Astrocyte of the cerebellum (primary cell): Measurements from ENCODE around the gene TRIM25.

Experiments used
- DNase-seq: peaks from one replicate; pipeline ENCODE4 v3.0.0-alpha.2; 2011; ENCODE audit warnings: low read depth
- H3K4me3 ChIP-seq: 2 replicates; pipeline ENCODE4 v1.5.1; 2011; ENCODE audit warnings: mild to moderate bottlenecking, low read depth, low read length, moderate library complexity
- in situ Hi-C: cut with HindIII; loops from 2 replicates; pipeline ENCODE4 v1.10.0; 2017; ENCODE audit warnings: low sequenced_read_pairs
- TF ChIP-seq, protein P1 (sequence below): IDR thresholded peaks from 2 replicates; pipeline ENCODE4 v1.5.1; 2012; ENCODE audit warnings: low read length, low read depth, moderate library complexity, mild to moderate bottlenecking; ENCODE audit errors: missing control alignments

TRIM25 gene

DNA sequence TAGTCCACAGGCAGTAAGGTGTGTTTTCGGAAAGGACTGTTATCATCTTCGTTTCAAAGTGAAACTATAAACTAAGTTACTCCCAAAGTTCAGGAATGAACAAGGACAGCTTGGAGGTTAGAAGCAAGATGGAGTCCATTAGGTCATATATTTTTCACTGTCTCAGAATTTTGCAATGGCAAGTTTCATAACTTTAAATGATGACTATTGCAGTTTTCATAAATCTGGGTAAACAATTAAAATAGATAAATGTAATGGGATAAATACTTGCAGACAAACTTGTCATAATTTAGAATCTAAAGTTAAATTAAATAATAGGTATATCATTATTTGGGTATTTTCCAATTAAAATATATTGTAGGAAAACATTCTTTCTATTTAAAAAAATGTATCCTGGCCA, 14.7 kb upstream of the TRIM25 start:
- in situ Hi-C loops = no loop called here
- no peak overlapping the region for H3K4me3 ChIP-seq
- TF ChIP-seq, protein P1, sequence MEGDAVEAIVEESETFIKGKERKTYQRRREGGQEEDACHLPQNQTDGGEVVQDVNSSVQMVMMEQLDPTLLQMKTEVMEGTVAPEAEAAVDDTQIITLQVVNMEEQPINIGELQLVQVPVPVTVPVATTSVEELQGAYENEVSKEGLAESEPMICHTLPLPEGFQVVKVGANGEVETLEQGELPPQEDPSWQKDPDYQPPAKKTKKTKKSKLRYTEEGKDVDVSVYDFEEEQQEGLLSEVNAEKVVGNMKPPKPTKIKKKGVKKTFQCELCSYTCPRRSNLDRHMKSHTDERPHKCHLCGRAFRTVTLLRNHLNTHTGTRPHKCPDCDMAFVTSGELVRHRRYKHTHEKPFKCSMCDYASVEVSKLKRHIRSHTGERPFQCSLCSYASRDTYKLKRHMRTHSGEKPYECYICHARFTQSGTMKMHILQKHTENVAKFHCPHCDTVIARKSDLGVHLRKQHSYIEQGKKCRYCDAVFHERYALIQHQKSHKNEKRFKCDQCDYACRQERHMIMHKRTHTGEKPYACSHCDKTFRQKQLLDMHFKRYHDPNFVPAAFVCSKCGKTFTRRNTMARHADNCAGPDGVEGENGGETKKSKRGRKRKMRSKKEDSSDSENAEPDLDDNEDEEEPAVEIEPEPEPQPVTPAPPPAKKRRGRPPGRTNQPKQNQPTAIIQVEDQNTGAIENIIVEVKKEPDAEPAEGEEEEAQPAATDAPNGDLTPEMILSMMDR = no peak
- DNase-seq = no peak

DNA sequence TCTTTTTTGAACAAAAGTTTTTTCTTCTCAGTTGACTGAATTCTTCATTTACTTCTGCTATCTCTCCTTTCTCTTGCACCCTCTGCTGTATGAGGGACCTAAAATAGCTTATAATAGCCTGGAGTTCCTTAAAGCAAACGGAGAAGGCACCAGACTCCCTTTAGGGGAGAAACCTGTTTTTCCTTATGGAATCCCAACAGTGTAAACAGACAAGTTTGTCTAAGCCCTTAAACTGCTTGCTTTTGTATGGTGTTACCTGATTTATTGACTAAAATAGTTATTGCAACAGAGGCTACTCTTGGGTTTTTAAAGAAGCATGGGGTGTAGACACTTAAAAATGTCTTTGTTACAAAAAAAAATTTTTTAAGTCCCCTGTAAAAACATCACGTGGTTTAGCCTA, 12.9 kb upstream of the TRIM25 start:
- no peak for DNase-seq
- in situ Hi-C loops = no loop called here
- no peak overlapping the region for H3K4me3 ChIP-seq
- TF ChIP-seq, protein P1 = no peak

DNA sequence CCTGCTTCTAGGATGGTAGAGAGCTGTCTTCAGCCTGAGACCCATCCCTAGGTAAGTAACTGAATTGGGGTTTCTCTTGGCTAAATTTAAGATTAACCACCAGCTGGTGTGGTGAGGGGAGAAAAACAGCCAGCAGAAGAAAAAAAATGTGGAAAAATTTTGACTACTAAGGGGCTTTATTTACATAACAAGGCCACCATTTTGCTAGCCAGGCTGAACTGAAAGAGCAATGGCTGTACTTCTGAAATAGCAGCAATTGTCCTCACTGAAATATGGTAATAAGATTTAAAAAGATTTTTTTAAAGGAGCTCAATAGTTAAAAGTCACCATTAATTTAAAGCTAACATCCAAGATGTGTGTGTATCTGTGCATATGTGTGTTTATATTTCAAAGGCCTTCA, 12.4 kb upstream of the TRIM25 start:
- H3K4me3 ChIP-seq = no peak overlapping the region
- in situ Hi-C loops = no loop called here
- TF ChIP-seq, protein P1 = no peak
- DNase-seq = no peak

DNA sequence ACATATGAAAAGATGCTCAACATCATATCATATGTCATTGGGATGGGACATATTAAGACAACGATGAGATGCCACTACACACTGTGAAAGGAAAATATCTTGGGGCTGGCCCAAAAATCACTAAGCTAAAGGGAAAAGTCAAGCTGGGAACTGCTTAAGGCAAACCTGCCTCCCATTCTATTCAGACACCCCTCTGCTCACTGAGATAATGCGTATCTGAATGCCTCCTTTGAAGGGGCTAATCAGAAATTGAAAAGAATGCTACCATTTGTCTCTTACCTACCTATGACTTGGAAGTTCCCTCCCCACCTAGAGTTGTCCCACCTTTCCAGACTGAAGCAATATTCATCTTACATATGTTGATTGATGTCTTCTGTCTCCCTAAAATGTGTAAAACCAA, 11.2 kb upstream of the TRIM25 start:
- TF ChIP-seq, protein P1 = no peak
- H3K4me3 ChIP-seq = no peak overlapping the region
- in situ Hi-C loops = no loop called here
- DNase-seq = no peak

DNA sequence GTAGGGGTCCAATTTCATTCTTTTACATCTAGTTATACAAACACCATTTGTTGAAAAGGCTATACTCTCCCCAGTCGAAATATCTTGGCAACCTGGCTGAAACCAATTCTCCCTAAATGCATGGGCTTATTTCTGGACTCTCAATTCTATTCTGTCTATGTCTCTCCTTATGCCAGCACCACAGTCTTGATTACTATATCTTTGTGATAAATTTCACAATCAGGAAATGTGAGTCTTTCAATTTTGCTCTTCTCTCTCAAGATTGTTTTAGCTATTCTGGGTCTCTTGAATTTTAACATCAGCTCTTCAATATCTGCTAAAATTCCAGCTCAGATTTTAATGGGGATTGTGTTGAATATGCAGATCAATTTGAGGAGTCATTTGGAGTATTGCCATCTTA, 5.9 kb upstream of the TRIM25 start:
- no peak overlapping the region for H3K4me3 ChIP-seq
- in situ Hi-C loops = no loop called here
- TF ChIP-seq, protein P1 = no peak
- DNase-seq = no peak

DNA sequence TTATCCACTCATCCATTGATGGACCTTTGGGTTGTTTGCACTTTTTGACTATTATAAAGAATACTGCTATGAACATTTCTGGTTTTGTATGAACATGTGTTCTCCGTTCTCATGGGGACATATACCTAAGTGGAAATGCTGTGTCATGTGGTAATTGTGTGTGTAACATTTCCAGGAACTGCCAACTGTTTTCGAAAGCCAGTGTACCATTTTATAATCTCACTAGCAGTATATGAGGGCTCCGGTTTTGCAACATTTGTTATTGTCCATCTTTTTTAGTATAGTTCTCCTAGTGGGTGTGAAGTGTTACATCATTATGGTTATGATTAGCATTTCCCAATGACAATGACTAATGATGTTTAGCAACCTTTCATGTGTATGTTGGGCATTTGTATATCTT, 5.1 kb upstream of the TRIM25 start:
- TF ChIP-seq, protein P1 = no peak
- in situ Hi-C loops = no loop called here
- H3K4me3 ChIP-seq = no peak overlapping the region
- no peak for DNase-seq
